Measurements from ENCODE around the gene HHATL.

GRCh38 chr3:42664438-42664803, 38.2 kb downstream of the HHATL start:
- no peak for TF ChIP-seq MAX (IDR thresholded peaks at IDR 0.05)
- no peak for TF ChIP-seq USF1 (IDR thresholded peaks at IDR 0.05)

Measured in Ishikawa (cell line).